Activated CD4-positive, alpha-beta T cell treated with anti-CD3 and anti-CD28 coated beads, Interleukin-2, amount 50 U/mL, for 16 hours (primary cell): ENCODE data around the gene GAP43.

Source experiments
- DNase-seq: peaks from one replicate; pipeline ENCODE4 v3.0.0-alpha.2; 2020

Gene GAP43

DNA sequence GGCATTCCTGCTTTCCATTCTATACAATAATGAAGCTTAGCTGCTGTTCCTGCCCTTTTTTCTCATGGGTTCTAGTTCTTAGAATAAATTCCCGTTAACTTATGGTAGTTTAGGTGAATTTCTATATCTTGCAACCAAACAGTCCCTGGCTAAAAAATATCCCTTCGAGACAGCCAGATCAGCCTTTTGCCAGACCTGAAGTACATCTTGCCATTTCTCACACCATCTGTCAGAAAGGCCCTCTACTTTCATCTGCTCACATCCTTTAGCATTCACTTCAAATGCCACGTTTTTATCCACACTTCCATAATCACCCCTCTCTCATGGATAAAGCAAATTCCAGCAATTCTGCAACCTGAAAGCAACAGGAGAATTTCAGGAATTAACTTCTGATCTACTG, 145.4 kb downstream of the GAP43 start:
- no peak for DNase-seq
